T-helper 2 cell treated with Interferon-gamma antibody and Interleukin-4, amounts not matched to agents 100 ng/mL and 5 ng/mL, for 36 hours (primary cell): ENCODE results near the gene PRR16. TPM values are rescaled to one million over a fixed set of nuclear protein-coding genes. Genes with fewer than 3 reads are reported as not detected.
"Not testable (repeated sequence)": the region's sequence is repeated elsewhere in the genome, so short reads cannot be mapped to it uniquely, and the experiment has no call there.

Experiments used
- intact Hi-C: fragments of 100-400 bp; cut with micrococcal nuclease; formaldehyde crosslinking; loops from one replicate; pipeline ENCODE4 v1.15.1; 2023
- total RNA-seq: library from RNA; stranded (reverse); gene quantifications from 2 replicates; pipeline ENCODE4 v1.2.3, GENCODE V29; 2022

The PRR16 gene
- total RNA-seq, 1 donor from 2014 or later = not detected

GRCh38 chr5:120638449-120638848 is 174.3 kb downstream of the PRR16 start:
- intact Hi-C loops = no loop called here

DNA sequence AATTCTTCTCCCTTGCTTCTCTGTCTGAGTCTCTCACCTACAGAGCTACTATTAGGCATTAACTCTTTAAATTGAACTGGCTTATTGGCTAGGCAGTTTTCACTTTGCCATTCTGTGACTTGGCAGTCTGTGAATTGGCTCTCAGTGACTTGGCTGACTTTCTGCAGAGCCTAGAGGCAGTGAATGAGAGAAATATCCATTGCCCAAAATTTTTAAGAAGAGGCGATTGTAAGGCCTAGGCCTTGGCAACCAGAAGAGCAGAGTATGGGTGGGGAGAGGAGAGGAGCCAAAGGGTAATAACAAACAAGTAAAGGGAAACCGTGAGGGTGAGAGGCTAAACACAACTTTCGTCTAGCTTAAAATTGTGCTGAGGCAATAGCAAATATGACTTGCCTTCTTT is 176.7 kb downstream of the PRR16 start:
- intact Hi-C loops = no loop called here

DNA sequence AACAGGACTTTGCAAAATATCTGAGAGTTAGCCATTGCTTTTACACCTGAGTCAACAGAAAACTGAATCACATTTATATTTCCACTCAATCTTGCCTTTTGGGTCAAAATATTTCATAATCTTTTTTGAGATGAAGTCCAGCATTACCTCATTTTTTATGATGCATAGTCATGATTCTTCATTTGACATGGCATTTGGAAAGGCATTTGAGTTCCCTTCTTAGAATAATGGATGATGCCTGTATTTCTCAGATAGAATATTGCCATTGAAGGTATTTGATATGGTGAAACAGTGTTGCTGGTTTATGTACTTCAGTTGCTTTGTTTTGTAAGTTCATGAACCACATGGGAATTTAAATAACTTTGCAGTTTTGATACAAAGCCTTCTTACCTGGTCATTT is 180.4 kb downstream of the PRR16 start:
- intact Hi-C loops = no loop called here

DNA sequence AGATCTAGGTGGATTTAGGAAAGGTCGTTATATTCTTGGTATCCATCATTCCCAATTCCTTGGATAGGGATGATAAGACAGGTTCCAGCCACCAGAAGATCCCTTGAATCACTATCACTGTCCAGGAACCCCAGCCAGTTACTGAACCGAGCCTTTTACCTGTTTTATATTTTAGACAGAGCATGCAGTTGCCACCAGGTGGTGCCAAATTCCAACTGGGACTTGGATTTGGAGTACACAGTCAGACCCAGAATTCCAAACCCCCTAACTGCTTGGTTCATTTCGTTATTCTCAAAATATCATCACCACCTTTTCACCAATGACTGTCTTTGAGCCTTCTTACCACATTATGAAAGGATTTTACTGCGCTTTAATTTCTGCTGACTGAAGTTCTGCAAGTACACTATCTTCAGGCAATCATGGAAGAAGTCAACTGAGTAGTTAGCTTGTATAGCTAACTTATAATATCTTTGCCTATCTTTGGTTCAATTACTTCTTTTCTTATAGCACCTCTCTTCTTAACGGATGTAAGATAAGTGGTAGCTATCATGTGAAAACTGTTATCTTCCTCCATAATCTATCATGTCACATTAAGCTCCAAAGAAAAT is 191.8 kb downstream of the PRR16 start:
- intact Hi-C loops = no loop called here

DNA sequence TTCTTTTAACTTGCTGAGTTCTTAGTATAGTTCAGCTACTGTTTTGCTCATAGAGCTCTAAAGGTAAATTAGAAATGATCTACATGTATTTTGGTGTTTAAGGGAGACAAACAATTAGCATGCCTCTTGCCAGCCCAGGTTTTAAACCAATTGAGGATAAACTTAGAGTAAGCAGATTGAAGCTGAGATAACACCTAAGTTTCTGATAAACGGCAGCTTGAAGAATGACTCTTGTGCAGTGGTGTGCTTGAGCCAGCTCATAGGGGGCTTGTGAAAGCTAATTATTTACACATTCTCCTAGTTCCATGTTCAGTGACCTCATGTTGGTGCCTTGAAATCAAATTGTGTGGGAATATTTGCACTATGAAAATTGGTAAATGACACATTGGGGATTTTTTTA is 193.0 kb downstream of the PRR16 start:
- intact Hi-C loops = no loop called here

DNA sequence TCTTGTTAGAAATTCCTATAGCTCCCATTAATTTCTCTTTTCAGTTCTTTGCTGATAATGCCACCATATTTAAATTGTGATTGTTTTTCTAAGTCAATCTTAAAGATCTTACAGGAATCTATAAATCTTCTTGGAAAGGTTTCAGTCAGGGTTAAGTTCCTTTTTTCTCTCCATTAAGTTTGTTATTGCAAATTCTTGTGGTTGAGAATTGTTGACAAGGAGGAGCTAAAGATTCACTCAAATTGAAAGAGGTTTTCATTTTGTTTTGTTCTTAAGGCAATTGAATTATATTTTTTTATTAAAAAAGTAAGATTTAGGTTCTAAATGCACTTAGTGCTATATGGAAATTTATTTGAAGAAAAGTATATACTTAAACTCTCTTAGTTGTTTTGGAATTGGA is 213.4 kb downstream of the PRR16 start:
- intact Hi-C loops = no loop called here

DNA sequence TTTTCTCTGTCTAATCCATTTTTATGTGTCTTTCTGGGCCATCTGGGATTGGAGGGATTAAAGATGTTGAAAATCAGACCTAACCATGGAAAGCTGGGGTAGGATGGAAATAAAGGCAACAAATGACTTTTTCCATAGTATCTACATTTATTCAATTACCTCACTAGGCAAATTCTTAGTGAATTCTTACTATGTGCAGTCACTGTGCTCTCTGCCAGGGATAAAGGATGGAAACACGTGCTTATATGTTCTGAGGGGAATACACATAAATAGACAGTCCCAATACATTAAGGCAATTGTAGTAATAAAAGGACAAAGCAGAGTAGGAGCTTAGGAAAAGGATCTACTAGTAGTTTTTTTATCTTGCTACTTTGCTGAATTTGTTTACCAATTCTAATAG is 214.2 kb downstream of the PRR16 start:
- intact Hi-C loops = no loop called here

GRCh38 chr5:120682851-120683250 is 218.8 kb downstream of the PRR16 start:
- intact Hi-C loops = no loop called here

DNA sequence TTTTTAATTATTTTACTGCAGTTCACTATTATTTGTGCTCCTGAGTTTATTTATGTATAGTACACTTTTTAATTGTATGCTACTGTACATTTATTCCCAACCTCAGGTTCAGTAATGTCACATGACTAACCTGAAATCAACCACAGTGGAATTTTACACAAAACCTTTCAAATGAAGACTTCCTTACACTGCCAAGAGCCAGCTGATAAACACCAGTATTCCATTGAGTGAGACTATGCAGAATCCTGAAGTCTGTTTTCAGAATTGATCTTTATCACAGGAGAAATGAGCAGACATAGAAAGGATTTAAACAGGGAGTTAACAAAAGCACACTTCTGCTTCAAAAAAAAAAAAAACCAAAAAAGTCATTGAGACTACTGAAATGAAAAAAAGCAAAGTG is 219.5 kb downstream of the PRR16 start:
- intact Hi-C loops = no loop called here

DNA sequence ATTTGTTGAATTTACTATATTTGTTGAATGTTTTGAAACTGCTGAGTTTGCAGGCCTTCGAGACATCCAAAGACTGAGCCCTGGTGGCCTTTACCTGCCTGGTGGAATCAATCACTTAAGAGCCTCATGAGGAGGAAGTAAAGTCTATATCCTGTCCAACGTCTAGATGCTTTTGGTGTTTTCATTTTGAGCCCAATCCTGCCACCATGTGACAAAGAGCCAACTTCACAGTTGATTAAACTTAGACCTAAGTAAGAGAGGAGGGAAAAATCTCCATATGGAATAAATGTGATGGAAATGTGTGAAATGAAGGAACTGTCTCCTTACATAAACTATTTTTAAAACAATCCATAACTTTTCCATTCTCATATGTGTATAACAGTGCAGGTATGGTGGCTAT is 220.1 kb downstream of the PRR16 start:
- intact Hi-C loops = no loop called here

GRCh38 chr5:120684749-120685415 is 220.8 kb downstream of the PRR16 start:
- intact Hi-C loops = no loop called here

DNA sequence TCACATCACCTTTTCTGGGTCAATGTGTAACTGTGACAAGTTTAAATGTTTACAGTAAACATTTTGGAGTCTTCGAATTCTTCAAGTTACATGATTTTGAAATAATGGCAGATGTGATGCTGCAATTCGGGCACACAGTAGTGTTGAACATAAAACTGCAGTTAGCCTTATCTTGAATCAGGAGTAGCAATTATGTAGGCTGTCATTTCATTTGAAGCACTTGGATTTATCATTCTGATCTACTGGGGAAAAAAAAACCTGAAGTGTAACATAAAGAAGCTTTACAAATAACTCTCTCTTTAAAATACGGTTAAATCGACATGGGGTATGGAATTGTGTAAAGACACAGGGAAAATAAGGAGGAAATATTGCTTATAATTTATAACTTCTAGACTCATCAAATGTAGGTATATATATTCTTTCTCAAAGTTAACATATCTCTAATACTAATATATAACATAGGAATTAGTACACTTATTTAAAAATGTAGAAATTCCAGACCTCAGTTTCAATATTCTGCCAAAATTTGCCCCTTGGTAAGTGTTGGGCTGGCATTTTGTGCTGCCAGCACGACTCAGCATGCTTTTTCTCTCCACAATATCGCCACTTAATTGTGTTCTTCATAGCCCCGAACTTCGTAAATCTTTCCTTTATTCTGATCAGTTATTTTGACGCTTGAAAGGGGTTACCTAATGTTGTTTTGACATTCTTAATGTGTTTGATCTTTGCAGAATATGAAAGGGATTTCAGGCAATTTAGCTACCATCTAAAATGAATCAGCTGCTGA is 226.7 kb downstream of the PRR16 start:
- intact Hi-C loops = no loop called here

- intact Hi-C loops = no loop called here
These were observed 228.2 kb downstream of the PRR16 start for GRCh38 chr5:120692325-120692724.

DNA sequence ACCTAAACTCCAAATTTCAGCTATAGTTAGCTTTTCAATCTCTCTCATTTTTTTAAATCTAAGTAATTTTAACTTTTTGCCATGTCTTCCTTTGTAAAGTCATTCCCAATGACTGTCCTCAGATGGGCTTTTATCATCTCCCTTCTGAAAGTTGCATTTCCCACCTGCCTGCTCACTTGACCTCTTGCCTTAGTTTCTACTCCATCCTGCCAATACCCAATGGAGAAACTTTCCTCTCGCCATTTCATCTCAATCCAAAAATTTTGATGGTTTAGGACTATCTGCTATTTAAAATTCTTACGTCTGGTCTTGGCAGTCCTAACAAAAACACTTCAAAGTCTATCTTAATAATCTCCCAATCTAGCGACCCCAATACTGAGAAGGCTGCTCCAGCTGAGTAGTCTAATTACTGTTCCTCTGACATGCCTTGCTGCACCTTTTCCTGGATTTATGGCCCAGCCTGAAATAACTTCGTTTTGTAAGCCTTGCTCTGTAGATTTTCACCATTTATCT is 231.3 kb downstream of the PRR16 start:
- intact Hi-C loops = no loop called here

DNA sequence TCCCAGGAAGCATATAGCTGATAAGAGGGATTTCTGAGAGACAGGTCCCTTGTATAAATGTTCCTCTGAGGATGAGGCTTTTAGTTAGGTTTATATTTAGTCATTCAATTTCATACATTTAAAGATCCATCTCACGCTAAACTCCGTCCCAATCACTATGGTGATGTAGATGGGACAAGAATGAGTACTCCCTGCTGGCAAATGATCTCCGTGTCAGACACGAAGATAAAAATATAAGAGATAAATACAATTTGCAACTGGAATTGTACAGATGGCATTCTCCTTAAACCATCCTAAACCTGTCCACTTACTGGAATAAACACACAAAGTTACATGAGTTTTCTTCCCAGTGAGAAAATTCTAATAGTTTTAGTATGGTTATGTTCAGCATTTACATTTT is 233.0 kb downstream of the PRR16 start:
- intact Hi-C loops = no loop called here

- intact Hi-C loops = not testable (repeated sequence)
These were observed 233.7 kb downstream of the PRR16 start for GRCh38 chr5:120697670-120698327.

GRCh38 chr5:120700653-120701052 is 236.6 kb downstream of the PRR16 start:
- intact Hi-C loops = not testable (repeated sequence)

DNA sequence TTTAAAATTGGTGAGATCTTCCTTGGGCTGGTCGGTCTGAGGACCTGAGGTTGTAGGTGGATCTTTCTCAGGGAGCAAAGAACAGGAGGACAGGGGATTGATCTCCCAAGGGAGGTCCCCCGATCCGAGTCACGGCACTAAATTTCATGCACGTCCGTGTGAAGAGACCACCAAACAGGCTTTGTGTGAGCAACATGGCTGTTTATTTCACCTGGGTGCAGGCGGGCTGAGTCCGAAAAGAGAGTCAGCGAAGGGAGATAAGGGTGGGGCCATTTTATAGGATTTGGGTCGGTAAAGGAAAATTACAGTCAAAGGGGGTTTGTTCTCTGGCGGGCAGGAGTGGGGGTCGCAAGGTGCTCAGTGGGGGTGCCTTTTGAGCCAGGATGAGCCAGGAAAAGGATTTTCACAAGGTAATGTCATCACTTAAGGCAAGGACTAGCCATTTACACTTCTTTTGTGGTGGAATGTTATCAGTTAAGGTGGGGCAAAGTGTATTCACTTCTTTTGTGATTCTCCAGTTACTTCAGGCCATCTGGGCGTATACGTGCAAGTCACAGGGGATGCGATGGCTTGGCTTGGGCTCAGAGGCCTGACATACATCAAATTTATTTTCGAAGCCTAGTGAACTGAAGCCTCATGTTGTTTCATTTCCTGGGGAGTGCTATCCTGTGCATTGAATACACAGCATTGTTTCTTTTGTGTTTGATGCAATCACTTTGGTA is 238.9 kb downstream of the PRR16 start:
- intact Hi-C loops = not testable (repeated sequence)

- intact Hi-C loops = no loop called here
These were observed 240.0 kb downstream of the PRR16 start for GRCh38 chr5:120703918-120704587.

DNA sequence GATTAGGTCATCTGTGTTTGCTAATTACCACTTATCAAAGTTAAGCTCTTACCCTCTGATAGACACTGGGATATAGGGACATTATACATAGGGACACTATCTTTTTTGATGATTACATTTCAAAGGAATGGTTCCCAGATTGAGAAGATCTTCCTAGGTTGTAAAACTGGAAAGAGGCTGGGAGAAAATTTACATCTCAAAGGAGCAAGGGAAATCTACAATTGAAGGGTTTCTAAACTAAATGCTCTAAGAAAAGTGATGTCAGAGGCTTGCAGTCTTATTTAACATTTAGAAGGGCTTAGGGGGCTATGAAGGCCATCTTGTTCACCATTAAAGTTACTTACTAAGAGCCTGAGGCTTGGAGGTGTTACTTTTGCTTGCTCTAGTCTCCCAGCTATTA is 242.8 kb downstream of the PRR16 start:
- intact Hi-C loops = no loop called here

- intact Hi-C loops = no loop called here
These were observed 253.3 kb downstream of the PRR16 start for GRCh38 chr5:120717381-120717780.
